Stomach (tissue), 4 donors: ENCODE data around the gene BAIAP2L2.

Source experiments
- EP300 ChIP-seq: sonication (generic); formaldehyde crosslinking; IDR thresholded peaks from one replicate; pipeline ENCODE4 v1.6.1; 2017; ENCODE audit warnings: antibody characterized with exemption
- POLR2A ChIP-seq, 4 donors: fragments of 450-650 bp; IDR thresholded peaks; one replicate each; pipeline ENCODE4 v1.6.1; 2016; ENCODE audit warnings: antibody characterized with exemption in 4 of 4, control low read depth in 2 of 4, mild to moderate bottlenecking in 1 of 4, moderate library complexity in 1 of 4
- POLR2AphosphoS5 ChIP-seq, 3 donors: sonication (generic); formaldehyde crosslinking; IDR thresholded peaks; one replicate each; pipeline ENCODE4 v1.6.1; 2016; ENCODE audit warnings: antibody characterized with exemption in 3 of 3
- TF ChIP-seq, protein P1 (sequence below), 7 experiments: fragments of 450-650 bp in 4 of 7; fragments of 200-600 bp in 3 of 7; sonication (generic) in 3 of 7; IDR thresholded peaks; one replicate each; pipeline ENCODE4 v1.5.1; 2016 to 2019; ENCODE audit warnings: antibody characterized with exemption in 7 of 7, control low read depth in 2 of 7, mild to moderate bottlenecking in 1 of 7

GRCh38 chr22:38077595-38077994 lies 32.9 kb downstream of the BAIAP2L2 start:
- TF ChIP-seq, protein P1, sequence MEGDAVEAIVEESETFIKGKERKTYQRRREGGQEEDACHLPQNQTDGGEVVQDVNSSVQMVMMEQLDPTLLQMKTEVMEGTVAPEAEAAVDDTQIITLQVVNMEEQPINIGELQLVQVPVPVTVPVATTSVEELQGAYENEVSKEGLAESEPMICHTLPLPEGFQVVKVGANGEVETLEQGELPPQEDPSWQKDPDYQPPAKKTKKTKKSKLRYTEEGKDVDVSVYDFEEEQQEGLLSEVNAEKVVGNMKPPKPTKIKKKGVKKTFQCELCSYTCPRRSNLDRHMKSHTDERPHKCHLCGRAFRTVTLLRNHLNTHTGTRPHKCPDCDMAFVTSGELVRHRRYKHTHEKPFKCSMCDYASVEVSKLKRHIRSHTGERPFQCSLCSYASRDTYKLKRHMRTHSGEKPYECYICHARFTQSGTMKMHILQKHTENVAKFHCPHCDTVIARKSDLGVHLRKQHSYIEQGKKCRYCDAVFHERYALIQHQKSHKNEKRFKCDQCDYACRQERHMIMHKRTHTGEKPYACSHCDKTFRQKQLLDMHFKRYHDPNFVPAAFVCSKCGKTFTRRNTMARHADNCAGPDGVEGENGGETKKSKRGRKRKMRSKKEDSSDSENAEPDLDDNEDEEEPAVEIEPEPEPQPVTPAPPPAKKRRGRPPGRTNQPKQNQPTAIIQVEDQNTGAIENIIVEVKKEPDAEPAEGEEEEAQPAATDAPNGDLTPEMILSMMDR (IDR thresholded peaks at IDR 0.05): no peak
- TF ChIP-seq EP300 (no peak), POLR2A (IDR thresholded peaks at IDR 0.05) (no peak), POLR2AphosphoS5 (IDR thresholded peaks at IDR 0.05) (no peak)
